ENCODE measurements around the gene TLE5.
"Not testable (repeated sequence)": the region's sequence is repeated elsewhere in the genome, so short reads cannot be mapped to it uniquely, and the experiment has no call there.

Gene TLE5

DNA sequence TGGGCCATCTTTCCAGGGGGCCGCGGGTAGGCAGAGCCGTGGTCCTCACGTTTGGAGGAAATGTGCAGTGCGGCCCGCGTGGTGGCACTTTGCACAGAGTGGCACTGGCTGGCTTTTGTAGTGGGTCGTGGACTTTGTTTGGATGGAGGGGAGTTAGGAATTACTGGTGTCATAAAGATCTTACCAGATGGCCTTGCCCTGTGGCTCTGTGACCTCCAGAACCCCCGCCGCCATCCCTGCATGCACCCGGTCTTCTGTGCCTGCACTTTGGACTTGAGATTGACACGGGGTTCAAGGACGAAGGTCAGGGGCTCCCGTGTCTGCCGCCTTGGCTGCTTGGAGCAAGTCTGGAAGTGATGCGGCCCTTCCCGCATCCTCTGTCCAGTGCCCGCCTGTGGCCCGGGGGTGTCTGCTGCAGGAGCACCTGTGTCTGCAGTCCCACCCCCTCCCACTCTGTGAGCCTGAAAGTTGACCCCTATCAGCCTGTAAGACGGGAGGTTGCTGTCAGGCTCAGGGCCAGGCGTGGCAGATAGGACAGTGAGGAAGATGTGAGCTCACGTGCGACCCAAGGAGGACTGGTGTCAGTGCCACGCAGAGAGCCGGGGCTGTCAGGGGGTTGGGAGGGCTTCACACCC is 34.1 kb upstream of the TLE5 start:
- no peak for DNase-seq

DNA sequence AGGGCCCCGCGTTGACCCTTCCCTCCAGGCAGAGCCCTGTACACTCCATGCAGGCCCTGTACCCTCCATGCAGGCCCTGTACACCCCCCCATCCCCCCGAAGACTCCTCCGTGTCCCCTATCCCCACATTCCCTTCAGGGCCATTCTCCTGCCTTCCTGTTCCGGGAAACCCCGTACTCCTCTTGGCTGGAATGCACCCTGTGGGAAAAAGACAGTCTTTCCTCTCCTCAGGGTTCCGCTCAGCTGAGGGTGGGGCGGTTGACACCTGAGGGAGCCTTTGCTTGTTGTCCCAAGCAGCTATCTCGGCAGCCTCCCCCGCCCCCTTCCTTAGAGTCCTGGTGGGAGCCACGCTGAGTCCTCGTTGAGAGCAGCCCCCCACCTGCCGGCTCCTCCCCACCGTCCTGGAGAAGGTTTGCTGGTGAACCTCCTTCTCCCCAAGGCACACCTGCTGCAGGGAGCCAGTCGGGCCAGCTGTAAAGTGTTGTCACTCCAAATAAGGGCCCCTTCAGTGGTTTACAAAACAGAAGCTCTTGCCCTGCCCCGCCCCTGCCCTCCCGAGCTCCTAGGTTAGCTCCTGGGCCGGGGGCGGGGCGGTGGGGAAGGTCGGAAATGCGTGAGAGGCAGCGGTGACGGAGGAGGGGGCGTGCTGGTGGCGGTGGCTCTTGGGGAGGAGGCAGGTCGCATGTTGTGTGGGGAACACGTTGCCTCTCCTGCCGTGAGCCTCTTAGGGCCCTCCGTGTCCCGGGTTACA is 33.3 kb upstream of the TLE5 start:
- DNase-seq, result no peak

DNA sequence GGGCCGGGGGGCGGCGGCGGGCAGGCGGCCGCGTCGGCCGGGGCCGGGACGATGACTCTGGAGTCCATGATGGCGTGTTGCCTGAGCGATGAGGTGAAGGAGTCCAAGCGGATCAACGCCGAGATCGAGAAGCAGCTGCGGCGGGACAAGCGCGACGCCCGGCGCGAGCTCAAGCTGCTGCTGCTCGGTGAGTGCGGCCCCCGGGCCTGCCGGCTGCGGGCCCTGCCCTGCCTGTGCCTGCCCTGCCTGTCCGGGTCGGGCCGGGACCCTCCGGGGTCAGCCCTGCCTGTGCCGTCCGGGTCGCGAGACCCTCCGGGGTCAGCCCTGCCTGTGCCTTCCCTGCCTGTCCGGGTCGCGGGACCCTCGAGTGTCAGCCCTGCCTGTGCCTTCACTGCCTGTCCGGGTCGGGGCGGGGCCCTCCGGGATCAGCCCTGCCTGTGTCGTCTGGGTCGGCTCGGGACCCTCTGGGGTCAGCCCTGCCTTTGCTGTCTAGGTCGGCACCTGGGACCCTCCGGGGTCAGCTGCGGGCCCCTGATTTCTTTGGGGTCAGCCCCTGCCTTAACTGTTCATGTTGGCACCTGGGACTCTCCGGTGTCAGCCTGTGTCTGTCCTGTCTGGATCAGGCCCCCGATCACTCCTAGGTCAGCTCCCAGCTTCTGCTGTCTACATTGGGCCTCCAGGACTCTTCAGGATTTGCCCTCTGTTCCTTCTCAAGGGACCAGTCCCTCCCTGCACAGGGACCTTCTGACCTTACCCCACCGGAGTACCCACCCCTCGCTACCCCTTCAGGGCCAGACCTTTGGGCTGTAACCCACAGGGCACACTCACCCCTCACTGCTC is 32.5 kb upstream of the TLE5 start:
- no peak for DNase-seq

DNA sequence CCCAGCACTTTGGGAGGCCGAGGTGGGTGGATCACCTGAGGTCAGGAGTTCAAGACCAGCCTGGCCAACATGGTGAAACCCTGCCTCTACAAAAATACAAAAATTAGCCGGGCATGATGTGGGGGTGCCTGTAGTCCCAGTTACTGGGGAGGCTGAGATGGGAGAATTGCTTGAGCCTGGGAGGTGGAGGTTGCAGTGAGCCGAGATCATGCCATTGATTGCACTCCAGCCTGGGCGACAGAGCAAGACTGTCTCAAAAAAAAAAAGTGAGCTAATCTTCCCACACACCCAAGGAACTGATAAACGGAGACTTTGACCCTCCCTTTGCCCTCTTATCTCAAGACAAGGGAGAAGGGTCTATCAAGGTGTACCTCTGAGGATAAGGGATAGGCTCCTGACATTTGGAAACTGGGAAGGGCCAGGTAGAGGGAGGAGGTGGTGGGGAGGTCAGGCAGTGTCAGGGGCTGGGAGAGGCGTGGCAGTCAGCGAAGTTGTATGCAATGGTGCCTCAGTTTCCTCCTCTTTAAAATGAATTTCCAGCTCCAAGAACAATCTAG is 27.1 kb upstream of the TLE5 start:
- not testable (repeated sequence) for DNase-seq

DNA sequence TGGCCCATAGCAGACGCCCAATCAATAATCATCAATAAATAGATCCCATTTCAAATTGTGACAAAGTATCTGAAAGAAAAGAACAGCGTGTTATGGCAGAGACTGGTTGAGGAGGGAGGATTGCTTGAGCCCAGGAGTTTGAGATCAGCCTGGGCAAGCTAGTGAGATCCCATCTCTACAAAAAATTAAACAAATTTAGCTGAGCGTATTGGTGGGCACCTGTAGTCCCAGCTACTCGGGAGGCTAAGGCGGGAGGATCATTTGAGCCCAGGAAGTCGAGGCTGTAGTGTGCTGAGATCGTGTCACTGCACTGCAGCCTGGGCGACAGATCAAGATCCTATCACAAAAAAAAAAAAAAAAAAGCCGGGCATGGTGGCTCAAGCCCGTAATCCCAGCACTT is 25.5 kb upstream of the TLE5 start:
- no peak for DNase-seq

DNA sequence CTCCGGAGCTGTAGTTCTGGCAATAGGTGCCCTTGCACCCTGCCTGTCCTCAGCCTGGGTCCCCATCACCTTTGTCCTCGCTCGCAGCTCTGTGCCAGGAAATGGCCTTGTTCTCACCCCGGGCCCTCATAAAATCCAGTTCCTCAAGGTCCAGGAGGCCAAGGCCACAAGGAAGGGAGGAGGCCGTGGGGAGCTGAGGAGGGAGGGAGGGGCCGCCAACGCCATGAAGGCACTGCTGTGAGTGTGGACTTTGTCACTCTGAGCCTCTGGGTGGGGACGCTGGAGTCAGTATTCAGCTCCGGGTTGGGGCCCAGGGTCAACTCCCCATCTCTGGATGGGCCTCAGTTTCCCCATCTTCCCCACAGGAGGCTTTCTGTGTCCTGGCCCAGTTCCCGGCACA is 22.6 kb upstream of the TLE5 start:
- DNase-seq, result no peak

DNA sequence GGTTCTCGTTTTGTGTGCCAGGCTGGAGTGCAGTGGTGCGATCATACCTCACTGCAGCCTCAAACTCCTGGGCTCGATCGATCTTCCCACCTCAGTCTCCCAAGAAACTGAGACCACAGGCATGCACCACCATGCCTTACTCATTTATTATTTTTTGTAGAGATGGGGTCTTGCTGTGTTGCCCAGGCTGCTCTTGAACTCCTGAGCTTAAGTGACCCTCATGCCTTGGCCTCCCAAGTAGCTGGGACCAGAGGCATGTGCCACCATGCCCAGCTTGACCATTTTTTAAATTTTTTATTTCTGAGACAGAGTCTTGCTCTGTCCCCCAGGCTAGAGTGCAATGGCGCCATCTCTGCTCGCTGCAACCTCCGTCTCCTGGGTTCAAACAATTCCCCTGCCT is 21.7 kb upstream of the TLE5 start:
- DNase-seq, result no peak

DNA sequence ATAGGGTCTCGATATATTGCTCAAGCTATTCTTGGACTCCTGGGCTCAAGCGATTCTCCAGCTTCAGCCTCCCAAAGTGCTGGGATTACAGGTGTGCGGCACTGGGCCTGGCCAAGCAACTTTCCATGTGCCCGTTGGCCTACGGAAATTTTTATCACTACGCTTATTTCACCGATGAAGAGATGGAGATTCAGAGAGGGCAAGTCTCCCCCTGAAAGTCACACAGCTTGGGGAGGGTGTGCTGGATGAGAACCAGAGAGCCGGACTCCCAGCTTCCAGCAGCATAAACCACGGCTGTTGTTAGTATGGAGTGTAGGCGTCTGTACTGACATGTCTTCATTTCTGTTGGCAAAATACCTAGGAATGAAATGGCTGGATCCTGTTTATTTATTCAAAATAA is 20.0 kb upstream of the TLE5 start:
- no peak for DNase-seq

DNA sequence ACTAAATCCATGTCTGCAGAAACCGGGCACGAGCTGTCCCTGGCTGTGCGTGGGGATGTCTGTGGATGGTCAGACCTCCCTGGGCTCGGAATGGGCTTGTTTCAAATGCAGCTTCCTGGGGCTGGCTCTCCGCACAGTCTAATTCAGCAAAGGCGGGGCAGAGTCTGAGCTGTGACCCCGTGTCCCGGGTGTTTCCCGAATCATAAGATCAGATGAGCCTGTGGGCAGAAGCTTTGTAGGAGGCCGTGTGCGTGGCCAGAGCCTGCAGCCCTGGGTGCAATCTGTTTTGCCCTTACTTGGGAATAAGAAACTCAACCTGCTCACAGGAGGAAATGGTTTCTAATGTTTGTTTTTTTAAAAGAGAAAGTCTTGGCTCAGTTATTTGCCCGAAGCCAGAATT is 18.0 kb upstream of the TLE5 start:
- no peak for DNase-seq

DNA sequence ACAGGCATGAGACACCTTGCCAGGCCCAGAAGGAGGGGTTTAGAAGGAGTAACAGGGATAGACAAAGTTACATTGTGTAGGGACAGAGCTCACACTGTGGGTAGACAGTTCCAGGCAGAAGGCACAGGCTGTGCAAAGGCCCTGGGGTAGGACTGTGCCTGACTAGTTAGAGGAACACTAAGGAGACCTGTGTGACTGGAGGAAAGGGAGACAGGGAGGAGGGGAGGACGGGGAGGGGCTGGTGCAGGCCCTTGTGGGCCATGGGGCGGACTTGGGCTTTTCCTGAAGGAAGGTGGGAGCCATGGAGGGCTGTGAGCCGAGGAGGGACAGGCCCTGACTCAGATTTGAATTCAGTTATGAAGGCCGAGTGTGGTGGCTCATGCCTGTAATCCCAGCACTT is 17.3 kb upstream of the TLE5 start:
- DNase-seq, result no peak

DNA sequence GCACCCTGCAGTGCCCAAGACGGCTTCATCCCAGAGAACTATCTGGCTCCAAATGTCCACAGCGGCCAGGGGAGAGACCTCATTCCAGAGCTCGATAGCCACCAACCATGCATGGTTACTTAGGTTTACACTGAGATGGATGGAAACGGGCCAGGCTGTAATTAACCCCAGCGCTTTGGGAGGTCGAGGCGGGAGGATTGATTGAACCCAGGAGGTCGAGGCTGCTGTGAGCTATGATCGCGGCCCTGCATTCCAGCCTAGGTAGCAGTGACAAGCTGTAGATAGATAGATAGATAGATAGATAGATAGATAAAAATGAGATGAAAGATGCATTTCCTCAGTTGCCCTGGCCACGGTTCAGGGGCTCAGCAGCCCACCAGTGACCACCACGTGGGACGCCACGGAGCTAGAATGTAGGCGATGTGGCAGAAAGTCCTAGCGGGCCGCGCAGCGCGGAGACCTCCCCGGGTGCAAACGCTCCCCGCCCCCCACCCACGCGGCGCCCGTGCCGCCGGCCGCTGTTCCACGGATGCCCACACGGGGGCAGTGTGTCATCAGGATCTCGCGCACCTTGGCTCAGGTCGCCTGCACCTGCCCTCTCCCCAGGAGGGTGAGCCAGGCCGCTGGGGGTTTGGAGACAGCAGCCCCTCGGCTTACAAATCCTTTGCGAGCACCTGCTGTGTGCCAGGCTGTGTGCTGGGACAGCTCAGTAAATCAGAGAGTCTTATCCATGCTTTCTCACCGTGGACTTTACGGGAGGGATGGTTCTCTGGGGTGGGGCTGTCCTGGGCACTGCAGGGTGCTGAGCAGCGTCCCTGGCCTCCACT is 13.5 kb upstream of the TLE5 start:
- peak; percentile 59 for DNase-seq

DNA sequence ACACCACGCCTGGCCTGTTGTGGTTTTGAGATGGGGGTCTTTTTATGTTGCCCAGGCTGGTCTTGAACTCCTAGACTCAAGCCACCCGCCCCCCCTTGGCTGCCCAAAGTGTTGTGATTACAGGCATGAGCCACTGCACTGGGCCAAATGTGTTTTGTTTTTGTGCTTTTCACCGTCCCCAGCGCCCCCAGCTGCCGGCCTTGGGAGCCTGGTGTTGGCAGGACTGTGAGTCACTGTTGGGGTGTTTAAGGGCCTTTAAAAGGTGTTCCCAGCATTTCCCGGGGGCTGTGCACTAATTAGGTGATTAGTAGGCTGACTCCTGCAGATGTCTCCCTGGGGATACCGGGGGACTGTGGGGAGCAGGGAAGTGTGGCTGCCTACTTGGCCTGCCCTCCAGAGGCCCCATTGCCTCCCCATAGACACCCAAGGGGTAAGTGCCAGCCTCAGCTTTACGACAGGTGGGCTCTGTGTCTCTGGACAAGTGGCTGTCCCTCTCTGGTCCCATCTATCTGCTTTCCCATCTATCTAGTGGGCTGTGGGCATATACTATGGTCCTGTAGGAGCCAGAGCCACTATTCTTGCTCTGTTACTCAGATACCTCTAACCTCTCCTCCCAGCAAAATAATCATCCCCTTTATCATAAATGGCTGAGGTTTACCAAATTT is 11.8 kb upstream of the TLE5 start:
- no peak for DNase-seq

DNA sequence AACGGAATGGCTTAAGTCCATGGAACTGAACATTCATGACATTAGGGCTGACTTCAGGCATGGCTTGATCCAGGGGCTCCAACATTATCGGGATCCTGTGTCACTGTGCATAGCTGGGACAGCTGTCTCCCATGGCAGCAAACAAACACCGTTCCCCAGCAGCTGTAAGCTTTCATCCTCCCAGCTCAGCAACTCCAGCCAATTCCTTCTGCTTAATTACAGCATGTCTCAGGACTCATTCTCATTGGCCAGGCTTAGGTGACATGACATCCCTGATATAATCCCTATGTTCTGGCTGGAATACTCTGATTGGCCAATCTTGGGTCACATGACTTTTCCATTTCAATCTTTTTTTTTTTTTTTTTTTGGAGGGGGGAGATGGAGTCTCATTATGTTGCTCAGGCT is 10.9 kb upstream of the TLE5 start:
- peak; percentile 14 for DNase-seq

DNA sequence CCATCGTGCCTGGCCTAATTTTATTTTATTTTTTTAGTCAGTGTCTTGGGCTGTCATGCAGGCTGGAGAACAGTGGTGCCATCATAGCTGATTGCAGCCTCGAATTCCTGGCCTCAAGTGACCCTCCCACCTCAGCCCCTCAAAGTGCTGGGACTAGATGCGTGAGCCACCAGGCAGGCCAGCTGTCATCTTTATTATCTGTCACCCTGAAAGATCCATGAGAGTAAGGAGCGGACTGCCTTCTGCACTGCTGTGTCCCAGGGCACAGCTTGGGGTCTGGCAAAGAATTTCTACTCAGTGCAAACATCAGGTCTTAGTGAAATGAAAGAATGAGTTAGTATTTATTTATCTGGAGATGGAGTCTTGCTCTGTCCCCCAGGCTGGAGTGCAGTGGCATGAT is 9.5 kb upstream of the TLE5 start:
- no peak for DNase-seq

DNA sequence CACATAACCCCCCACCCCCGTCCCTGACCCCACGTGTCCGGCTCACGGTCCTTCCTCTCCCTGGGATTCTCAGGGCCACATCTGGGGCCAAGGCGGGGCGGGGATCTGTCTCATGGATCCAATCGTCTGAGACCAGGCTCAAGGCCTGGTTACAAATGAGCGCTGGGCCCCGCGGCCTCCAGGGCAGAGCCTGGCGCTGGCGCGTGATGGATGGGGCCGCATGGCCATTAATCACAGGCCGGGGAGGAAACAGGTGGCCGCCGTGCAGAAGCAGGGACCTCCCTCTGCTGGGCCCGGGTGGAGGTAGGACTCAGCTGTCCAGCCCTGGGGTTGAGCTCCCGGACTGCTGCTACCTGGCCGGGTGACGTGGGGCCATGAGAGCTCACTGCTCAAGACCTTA is 5.8 kb upstream of the TLE5 start:
- DNase-seq, result no peak

DNA sequence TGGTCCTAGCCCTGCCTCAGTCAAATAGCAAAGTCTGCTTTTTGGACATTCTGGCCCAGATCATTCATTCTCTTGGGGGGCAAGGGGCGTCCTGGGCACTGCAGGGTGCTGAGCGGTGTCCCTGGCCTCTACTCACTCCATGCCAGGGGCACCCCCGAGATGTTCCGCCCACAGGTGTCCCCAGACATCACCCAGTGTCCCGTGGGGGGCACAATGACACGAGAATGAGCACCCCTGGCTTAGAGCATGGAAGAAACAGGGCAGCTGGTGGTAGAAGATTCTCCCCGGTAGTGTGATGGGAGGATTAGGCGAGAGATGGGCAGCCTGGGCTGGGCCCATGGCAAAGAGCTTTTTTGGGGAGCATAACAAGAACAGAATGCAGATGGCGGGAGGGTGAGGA is 5.3 kb upstream of the TLE5 start:
- no peak for DNase-seq

DNA sequence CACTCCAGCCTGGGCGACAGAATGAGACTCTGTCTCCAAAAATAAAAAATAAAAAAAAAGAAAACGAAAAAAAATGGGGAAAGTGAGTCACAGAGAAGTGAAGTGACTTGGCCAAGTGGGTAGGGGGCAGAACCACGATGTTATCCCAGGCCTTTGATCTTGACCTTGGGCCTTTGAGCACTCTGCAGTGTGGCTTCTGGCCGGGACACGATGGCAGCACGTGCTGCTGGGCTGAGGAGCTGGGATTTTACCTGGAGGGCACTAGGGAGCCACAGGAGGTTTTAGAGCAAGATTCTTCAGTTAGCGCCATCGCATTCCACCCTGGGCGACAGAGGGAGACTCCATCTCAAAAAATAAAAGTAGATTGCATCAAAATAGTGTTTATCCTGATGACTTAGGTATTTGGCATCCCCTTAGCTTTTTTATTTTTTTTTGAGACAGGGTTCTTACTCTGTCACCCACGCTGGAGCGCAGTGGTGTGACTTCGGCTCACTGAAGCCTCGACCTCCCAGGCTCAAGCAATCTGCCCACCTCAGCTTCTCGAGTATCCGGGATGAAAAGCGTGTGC is 4.3 kb upstream of the TLE5 start:
- DNase-seq, result no peak

DNA sequence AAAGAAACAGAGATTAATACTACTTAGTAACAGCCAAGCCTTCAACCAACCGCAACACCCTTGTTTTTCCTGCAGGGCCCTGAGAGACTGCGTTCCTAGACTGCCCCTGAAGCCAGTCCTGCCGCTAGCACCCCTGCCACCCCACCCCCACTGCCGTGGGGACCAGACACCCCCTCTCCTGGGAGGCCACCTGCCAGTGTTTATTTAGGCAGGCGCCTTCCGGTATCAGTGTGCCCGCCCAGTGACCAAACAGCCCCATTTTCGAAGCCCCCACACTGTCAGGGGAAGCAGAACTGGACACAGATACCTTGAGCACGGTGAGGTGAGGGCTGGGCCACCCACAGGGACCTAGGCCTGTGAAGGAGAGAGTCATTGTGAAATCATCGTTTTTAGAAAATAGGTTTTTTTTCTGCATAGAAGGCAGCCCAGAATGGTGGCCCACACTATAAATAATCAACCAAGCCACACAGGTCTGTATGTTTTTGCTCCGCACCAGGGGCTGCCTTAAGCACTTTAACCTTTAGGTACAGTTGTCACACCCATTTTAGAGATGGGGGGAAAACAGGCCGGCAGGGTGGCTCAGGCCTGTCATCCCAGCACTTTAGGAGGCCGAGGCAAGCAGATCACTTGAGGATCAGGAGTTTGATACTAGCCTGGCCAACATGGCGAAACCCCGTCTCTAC is 3.5 kb upstream of the TLE5 start:
- peak; percentile 83 for DNase-seq

DNA sequence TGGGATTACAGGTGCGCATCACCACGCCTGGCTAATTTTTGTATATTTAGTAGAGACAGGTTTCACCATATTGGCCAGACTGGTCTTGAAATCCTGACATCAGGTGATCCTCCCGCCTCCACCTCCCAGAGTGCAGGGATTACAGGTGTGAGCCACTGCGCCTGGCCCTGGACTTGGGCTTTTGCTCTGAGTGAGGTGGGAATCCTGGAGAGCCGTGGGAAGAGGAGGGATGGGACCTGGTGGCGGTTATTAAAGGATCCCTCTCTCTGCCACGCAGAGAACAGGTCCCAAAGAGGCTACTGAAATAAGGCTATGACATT is 1.7 kb upstream of the TLE5 start:
- no peak for DNase-seq

DNA sequence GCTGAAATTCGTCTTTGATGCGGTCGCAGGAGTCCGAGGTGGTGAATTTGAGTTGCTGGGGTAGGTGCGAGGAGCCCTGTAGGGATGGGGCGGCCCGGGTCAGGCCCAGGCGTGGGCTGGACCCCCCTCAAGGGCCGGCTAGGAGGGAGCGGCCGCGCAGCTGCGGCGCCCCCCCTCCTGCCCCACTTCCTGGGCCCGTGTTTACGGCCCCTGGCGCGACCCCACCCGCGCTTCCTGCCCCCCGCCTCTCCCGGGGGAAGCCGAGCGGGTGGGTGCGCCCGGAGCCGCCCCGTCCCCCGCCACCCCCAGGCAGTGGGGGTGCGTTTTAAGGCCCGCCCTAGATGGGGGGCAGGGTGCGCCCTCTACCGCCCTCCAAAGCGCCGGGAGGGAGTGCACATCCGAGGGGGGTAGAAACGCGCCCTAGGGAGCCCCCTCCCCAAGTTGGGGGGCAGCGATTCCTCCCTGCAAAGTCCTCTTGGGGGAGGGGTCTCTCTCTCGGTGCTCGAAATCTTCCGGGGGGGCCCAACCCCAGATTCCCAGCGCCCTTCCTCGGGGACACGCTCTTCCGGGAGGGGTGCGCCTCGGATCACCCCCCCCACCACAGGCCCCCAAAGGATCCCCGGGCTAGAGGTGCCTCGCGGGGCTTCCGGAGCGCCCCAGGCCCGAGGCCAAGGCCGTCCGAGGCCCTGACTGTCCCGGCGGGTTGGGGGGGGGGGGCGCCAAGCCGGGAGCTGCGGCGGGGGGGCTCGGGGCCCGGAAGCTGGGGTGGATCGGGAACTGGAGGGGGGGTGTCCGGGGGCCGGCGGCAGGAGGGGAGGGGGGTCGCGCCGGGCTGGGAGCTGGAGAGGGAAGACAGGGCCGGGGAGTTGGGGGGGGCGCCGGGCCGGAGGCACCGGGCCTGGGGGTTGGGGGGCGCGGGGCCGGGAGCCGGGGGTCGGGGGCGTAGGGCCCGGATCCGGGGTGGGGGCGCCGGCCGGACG is 823 bp downstream of the TLE5 start:
- DNase-seq, result peak; percentile 18

Data from NCI-H1092 treated with DMSO at 0.1 percent for 48 hours (cell line).